Left lobe of liver (tissue), 2 donors: ENCODE results near the gene TPM2. TPM values are rescaled to one million over a fixed set of nuclear protein-coding genes. Genes with fewer than 3 reads are reported as not detected.
"Not testable (repeated sequence)": the region's sequence is repeated elsewhere in the genome, so short reads cannot be mapped to it uniquely, and the experiment has no call there.

Source experiments
- ATAC-seq: fragments of 200-7000 bp; cut with Tn5 transposase; one replicate; pipeline ENCODE4 v1.9.1; 2020; ENCODE audit warnings: mild to moderate bottlenecking, moderate library complexity
- DNase-seq: peaks from one replicate; pipeline ENCODE4 v3.0.0-alpha.2; 2020; ENCODE audit warnings: low spot score
- total RNA-seq: library from RNA; stranded (reverse); gene quantifications from one replicate; pipeline ENCODE4 v1.2.1, GENCODE V29; 2021
- donor health status: DM: no; HTN: no; CAD: no; lungs with moderate emphysema.
- donor health status: DM: no; HTN: yes; CAD: no.

TPM2 gene
- total RNA-seq, 1 donor from 2014 or later, result 6.6 TPM

DNA sequence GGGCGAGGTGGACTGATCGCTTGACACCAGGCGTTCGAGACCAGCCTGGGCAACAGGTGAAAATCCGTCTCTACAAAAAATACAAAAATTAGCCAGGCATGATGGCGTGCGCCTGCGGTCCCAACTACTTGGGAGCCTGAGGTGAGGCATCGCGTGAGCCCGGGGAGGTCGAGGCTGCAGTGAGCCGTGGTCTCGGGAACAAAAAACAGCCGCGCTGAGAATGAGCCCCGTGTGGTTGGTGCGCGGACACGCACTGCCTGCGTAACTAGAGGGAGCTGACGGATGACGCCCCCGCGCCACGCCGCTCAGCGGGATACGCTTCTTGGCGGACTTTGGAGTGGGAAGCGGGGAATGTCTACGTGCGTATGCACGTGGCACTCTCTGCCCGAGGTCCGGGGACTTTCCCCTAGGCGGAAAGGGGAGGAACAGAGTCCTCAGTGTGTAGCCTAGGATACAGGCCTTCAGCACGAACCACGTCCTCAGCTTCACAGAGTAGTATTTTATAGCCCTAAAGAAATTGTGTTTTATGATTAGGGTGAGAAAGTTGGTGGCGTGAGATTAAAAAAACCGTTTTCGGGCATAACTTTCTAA, 32.1 kb downstream of the TPM2 start, which contains the start of gene RMRP:
Gene RMRP (minus strand): TSS at position 474 of the 591 bp plus-strand sequence.
- peak; percentile 99 for DNase-seq
- ATAC-seq, result peak; percentile 86

DNA sequence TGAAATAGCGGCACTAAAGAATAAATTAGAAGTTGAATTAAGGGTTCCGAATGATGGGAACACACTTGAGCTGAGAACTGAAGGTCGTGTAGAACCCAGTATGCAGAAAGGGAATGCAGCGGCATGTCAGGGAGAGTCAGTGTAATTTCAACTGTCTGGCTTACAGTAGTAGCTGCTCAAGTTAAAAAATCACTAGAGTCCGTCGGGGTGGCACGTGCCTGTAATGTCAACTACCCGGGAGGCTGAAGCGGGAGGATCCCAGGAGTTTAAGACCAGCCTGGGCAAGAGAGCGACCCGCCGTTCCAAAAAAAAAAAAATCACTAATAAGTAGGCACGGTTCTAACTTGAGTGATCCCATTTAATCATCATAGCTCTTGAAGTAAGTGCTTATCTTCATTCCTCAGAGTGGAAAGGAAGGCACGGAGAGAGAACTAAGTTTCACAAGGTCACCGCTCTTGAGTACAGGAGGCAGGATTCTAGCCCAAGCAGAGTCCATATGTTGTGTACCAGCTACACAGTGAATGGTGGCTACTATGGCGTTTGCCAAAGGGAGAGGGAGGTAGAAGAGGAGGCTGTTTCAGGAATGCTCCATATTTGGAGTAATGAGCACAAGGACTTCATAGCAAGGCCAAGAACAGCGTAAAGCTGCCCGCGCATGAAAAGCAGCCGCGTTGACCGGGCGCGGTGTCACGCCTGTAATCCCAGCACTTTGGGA, 32.7 kb downstream of the TPM2 start:
- ATAC-seq, result peak; percentile 5
- no peak for DNase-seq

DNA sequence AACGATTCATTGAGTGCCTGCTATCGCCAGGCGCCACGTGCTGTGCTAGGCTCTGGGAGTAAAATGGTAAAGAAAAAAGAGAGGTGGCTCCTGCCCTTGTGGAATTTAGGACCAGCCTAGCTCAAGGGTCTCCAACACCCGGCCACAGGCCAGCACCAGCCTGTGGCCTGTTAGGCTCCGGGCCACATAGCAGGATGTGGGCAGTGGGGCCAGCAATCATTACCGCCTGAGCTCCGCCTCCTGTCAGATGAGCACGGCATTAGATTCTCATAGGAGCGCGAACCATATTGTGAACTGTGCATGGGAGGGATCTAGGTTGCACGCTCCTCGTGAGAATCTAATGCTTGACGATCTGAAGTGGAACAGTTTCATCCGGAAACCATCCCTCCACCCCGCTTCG, 33.4 kb downstream of the TPM2 start:
- DNase-seq (no peak), ATAC-seq (no peak)

DNA sequence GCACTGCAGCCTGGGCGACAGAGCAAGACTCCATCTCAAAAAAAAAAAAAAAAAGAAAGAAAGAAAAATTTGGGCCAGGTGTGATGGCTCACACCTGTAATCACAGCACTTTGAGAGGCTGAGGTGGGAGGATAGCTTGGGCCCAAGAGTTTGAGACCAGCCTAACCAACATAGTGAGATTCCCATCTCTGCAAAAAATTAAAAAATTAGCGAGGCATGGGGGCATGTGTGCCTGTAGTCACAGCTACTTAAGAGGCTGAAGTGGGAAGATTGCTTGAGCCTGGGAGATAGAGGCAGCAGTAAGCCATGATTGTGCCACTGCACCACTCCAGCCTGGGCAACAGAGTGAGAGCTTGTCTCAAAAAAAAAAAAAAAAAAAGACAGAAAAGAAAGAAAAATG, 36.1 kb downstream of the TPM2 start:
- no peak for ATAC-seq
- DNase-seq, result no peak

DNA sequence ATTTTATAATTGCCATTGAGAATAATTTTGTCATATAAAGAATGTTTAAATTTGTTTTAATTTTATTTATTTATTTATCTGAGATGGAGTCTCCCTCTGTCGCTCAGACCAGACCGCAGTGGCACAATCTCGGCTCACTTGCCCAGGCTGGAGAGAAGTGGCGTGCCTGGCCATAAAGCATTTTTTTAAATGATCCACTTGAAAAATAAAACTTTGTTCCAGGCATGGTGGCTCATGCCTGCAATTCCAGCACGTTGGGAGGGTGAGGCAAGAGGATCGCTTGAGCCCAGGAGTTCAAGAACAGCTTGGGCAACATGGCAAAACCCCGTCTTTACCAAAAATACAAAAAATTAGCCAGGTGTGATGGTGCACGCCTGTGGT, 36.9 kb downstream of the TPM2 start:
- ATAC-seq (no peak), DNase-seq (no peak)

DNA sequence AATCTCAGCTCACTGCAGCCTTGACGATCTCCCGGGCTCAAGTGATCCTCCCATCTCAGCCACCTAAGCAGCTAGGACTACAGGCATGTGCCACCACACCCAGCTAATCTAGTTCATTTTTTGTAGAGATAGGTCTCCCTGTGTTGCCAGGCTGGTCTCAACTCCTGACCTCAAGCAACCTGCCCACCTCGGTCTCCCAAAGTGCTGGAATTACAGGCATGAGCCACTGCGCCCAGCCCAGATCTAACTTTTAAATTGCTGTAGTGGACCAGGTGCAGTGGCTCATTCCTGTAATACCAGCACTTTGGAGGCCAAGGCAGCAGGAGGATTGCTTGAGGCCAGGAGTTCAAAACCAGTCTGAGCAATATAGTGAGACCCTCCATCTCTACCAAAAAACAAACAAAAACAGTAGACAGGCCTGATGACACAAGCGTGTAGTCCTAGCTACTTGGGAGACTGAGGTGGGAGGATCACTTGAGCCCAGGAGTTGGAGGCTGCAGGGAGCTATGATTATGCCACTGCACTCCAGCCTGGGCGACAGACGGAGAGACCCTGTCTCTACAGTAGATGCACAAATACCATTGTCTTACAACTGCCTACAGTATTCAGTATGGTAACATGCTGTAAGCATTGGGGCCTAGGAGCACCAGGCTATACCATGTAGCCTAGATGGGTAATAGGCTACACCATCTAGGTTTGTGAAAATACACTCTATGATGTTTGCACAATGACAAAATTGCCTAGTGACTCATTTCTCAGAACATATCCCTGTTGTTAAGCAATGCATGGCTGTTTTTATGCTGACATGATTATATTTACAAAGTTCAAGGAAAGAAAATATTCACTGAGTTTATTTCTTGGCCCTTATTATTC, 37.5 kb downstream of the TPM2 start:
- ATAC-seq (peak; percentile 7), DNase-seq (no peak)

DNA sequence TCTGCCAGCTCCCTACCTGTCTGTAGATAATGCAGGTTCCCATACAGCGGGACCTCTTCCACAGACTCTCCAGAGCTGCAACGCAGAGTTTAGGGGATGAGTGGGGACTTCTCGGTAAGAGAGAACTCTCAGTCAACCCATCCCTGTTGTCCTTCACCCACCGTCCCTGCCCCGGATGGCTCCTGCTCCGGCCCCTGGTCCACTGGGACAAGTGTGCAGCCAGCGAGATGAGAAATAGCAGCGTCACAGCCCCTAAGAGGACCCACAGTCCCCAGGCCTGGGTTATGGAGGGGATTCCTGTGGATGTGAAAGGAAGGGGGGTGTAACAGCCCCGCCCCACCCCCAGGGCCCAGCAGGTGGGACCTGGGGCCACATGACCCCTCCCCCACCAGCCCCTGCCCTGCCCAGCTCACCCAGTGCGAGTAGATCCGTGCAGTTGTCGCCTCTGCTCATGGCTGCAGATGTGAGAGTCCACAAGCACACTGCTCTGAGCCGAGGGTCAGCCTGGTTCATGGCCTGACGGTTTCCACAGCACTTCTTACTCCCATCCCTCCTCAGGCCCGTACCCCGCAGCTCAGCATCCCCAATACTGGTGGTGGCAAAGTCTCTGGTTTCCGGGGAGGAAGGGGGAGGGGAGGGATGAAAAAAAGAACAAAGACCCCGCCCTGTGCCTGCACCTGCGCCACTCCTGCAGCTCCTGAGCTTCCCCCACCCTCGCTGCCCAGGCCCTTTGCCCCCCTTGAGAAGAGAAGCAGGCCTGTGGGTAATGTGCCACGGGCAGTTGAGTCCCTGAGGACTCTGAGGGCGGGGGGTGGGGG, 39.2 kb downstream of the TPM2 start, which contains the start of gene SIT1:
Gene SIT1 (minus strand): TSS at position 591 of the 818 bp plus-strand sequence. CDS start 78 bp downstream, at position 513.
- ATAC-seq, result no peak
- DNase-seq, result no peak

DNA sequence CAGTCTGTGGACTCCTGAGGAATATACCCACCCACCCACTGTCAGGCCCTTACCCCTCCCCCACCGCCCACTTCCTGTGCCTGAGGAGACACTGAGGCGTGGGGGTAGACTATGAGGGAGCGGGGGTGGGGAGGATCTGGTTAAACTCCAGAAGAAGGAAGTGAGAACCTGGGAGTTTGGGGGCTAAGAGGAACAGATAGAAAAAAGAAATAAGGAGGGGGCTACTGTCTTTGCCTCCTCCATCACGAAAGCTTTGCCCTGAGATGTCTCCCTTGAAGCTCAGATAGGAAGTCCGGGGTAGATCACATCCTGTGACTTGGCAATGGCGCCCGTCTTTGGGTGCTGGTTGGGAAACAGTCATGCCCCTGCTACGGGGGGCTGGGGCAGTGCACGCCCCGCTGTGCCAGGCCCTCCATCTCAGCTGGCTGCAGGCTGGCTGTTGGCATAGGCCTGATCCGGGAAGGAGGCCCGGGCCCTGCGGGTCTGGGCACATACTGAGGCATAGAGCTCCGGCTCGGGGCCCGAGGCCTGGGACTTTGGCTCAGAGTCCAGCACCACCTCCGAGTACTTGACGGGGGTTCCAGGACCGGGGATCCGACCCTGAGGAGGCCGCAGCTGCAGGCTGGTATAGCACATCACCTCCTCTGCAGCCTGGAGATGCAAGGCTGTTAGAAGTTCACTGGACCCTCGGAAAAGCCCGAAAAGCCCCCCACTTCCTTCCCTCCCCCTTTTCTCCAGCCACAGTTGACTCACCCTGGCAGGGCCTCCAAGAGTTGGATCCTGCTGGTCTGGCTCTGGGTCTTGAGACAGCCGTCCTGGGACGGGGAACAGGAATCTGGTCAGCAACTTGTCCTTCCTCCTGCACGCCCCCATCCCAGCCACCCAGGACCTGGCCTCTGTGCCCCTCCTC, 40.0 kb downstream of the TPM2 start:
- DNase-seq, result no peak

DNA sequence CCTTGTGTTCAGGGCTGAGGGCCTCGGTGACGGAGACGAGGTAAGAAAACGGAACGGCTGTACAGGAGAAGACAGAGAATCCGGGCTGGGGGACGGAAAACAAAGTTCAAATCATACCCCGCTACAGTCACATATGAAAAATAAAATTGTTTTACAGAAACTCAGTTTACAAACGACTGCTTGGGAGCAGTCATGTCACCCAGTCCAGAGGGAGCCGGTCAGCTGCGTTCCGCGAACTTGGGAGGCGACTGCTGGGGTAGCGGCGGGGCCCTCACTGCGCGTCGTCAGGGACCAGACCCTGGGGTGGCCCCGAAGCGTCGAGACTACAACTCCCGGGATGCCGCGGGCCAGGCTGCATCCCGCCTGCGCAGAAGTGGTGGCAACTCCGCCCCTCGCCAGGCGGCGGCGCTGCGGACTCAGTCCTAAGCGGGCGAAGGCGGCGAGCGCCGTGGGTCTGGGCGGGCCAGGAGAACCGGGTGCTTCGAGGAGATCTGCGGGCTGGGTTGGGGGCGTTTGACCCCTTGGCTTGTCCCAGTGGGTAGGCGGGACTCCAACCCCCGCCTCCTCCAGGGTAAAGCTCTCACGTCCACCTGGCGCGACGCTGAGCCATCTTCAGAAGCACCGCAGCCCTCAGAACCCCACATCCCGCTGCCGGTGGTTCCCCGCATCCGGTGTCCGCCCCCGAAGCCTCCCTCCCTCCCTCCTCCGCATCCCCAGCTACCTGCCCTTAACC, 43.0 kb downstream of the TPM2 start:
- ATAC-seq (peak; percentile 99), DNase-seq (peak; percentile 93)

More for the DNA sequence above, 40.0 kb downstream of the TPM2 start:
- no peak for ATAC-seq

DNA sequence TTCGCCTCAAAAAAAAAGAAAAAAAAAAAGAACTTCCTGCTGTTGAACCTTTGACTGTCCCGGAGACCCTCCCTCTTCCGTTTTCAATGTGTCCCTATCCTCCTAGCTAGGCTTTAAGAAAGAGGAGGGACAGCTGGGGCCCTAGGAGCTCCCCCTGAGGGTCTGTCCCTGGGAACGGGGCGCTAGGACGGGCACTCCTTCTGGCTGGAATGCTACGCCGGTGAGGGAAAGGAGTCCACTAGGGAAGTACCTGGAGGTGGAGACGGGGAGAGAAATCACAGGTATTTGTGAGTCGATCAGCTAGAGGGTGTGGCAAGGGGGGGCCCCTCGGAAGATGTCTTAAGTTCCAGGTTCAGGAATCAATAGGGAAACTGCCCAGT, 43.6 kb downstream of the TPM2 start:
- DNase-seq, result no peak
- ATAC-seq, result peak; percentile 30

DNA sequence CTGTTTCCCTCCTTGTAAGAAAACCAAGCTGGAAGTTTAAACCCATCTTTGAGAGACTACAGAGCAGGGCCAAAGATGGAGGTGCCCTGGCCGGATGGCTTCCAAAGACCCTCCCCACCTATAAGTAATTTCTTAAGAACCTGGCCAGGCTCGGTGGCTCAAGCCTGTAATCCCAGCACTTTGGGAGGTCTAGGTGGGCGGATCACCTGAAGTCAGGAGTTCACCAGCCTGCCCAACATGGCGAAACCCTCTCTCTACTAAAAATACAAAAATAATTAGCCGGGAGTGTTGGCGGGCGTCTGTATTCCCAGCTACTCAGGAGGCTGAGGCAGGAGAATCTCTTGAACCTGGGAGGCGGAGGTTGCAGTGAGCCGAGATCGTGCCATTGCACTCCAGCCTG, 44.0 kb downstream of the TPM2 start:
- not testable (repeated sequence) for ATAC-seq, DNase-seq

DNA sequence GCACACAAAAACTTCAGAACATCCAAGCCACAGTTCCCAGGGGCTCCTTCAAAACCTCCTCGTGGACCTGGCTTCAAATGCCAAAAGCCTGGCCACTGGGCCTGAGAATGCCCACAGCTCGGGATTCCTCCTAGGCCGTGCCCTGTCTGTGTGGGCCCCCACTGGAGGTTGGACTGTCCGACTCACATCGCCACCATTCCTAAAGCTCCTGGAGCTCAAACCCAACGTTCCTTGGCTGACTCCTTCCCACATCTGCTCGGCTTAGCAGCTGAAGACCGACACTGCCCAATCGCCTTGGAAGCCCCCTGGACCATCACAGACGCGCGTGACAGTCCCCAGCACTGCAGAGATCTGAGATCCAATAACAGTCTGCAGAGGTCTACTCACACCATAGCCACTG, 46.7 kb downstream of the TPM2 start:
- ATAC-seq, result no peak

DNA sequence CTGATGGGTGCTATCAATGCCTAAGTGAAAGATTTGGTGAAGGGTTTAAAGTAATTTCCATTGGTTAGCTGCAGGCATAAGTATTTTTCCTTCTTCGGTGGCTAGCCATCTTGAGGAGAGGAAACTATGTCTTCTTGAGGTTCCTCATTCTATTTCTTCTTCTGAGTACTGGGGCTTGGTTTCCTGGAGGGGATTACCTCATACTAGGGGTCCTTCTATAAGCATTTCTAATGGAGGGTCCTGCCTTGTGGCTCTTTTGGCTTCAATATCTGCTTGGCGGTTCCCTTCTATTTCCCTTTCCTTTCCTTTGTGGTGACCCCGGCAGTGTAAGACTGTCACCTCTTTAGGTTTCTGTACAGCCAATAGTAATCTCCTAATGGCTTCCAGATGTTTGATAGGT, 48.2 kb downstream of the TPM2 start:
- not testable (repeated sequence) for DNase-seq, ATAC-seq

More for the DNA sequence above, 46.7 kb downstream of the TPM2 start:
- DNase-seq, result no peak

DNA sequence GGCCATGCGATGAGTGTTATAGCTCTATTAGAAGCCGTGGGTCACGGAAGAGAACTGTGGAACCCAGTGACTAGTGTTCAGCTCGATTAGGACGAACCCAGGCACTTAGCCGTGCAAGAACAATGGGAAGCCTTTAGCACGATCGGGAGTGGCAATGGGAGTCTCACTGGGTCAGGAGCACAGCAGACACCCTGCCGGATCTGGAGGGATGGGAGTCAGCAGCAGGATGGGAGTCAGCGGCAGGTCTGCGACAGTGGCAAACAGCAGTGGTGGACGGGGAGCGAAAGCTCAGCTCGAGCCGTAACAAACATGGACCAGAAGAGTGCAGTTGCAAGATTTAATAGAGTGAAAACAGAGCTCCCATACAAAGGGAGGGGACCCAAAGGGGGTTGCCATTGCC, 49.3 kb downstream of the TPM2 start:
- not testable (repeated sequence) for ATAC-seq, DNase-seq

DNA sequence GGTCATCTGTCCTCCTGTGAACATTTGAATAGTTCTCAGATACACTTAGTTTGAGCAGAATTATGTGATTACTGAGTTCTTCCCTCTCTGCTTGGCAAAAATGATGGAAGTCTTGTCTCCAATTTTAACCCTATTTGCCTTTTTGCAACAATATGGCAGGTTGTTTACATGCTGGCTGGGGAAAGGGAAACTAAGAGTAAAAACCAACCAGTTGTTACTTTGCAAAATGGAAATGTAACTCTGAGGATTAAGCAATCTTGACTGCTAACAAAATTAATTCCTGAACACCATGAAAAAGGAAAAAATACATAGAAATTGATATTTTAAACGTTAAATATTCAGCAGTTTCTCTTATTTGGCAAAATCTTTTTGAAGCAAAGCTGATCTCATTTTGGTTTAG, 50.1 kb downstream of the TPM2 start:
- DNase-seq, result no peak
- no peak for ATAC-seq

DNA sequence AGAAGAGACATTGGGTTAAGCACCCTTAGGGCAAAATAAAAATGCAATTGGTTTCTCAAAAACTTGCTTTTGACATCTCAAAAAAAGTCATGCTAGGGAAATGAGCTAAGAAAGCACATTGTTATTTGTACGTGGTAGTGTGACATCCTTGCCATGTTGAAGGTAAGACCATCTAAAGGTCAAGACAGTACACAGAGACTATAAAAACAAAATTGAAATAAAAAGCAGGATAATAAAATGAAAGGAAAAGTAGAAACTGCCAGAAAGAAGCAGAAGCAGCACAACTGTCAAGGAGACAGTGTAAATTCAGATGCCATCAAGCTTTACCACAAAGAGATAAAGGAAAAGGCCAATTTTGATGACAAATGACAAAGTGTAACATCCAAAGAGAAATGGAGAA, 50.5 kb downstream of the TPM2 start:
- ATAC-seq, DNase-seq: not testable (repeated sequence)

DNA sequence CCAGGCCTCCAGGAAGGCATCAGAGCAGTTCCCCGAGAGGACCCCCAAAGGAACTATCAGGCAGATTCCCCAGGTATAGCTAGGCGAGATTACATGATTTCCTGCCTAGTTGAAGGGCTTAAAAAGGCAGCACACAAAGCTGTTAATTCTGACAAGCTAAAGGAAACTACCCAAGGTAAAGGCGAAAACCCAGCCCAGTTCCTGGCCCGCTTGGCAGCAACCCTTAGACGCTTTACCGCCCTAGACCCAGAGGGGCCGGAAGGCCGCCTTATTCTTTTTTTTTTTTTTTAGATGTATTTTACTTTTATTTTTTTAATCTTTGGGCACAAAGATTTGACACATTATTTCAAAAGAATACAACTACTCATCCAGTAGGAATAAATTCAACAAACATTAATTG, 51.0 kb downstream of the TPM2 start:
- DNase-seq, ATAC-seq: not testable (repeated sequence)

DNA sequence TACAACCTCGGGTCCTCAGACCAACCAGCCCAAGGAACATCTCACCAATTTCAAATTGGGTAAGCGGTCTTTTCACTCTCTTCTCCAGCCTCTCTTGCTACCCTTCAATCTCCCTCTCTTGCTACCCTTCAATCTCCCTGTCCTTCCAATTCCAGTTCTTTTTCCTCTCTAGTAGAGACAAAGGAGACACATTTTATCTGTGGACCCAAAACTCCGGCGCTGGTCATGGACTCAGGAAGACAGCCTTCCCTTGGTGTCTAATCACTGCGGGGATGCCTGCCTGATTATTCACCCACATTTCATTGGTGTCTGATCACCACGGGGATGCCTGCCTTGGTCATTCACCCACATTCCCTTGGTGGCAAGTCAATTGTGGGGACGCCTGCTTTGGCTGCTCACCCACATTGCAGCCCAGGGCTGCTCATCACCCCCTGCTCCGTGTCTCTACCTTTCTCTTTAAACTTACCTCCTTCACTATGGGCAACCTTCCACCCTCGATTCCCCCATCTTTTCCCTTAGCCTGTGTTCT, 52.2 kb downstream of the TPM2 start:
- not testable (repeated sequence) for ATAC-seq, DNase-seq

DNA sequence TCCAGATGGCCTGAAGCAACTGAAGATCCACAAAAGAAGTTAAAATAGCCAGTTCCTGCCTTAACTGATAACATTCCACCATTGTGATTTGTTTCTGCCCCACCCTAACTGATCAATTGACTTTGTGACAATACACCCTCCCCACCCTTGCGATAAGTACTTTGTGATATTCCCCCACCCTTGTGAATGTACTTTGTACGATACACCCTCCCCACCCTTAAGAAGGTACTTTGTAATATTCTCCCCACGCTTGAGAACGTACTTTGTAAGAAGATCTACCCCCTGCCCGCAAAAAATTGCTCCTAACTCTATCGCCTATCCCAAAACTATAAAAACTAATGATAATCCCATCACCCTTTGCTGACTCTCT, 52.9 kb downstream of the TPM2 start:
- not testable (repeated sequence) for DNase-seq, ATAC-seq
